SK-N-MC (cell line): ENCODE results near the gene MYBPH.

Source experiments
- DNase-seq: peaks from one replicate; pipeline ENCODE4 v3.0.0-alpha.2; 2011; ENCODE audit warnings: low read depth, low spot score
- H3K27ac ChIP-seq: fragments of 200-600 bp; sonication (generic); 2 replicates; pipeline ENCODE4 v1.5.1; 2016; ENCODE audit warnings: mixed run types
- H3K36me3 ChIP-seq: fragments of 200-600 bp; sonication (generic); 2 replicates; pipeline ENCODE4 v1.6.1; 2017; ENCODE audit warnings: antibody characterized with exemption, low read length, mixed read lengths; ENCODE audit not compliant: insufficient read depth
- H3K4me3 ChIP-seq: fragments of 200-600 bp; sonication (generic); 2 replicates; pipeline ENCODE4 v1.5.1; 2016
- H3K9ac ChIP-seq: fragments of 200-600 bp; sonication (generic); 2 replicates; pipeline ENCODE4 v1.8.0; 2017; ENCODE audit warnings: mixed run types, mixed read lengths; ENCODE audit not compliant: insufficient read length
- H3K9me3 ChIP-seq: fragments of 200-600 bp; sonication (generic); 2 replicates; pipeline ENCODE4 v1.6.1; 2017; ENCODE audit warnings: low read depth, mild to moderate bottlenecking, antibody characterized with exemption, low read length, moderate library complexity, mixed read lengths
- EZH2 ChIP-seq: fragments of 200-600 bp; sonication (generic); IDR thresholded peaks from one replicate; pipeline ENCODE4 v1.6.1; 2017; ENCODE audit warnings: antibody characterized with exemption
- FOXP2 ChIP-seq: optimal IDR thresholded peaks from 2 replicates; pipeline ENCODE3; 2011; ENCODE audit warnings: mild to moderate bottlenecking, moderate library complexity; ENCODE audit not compliant: insufficient read depth; ENCODE audit errors: extremely low read length, control extremely low read depth
- POLR2AphosphoS5 ChIP-seq: IDR thresholded peaks from 2 replicates; pipeline ENCODE4 v1.6.1; 2012; ENCODE audit warnings: mild to moderate bottlenecking, low read depth, low read length, borderline replicate concordance

MYBPH gene

DNA sequence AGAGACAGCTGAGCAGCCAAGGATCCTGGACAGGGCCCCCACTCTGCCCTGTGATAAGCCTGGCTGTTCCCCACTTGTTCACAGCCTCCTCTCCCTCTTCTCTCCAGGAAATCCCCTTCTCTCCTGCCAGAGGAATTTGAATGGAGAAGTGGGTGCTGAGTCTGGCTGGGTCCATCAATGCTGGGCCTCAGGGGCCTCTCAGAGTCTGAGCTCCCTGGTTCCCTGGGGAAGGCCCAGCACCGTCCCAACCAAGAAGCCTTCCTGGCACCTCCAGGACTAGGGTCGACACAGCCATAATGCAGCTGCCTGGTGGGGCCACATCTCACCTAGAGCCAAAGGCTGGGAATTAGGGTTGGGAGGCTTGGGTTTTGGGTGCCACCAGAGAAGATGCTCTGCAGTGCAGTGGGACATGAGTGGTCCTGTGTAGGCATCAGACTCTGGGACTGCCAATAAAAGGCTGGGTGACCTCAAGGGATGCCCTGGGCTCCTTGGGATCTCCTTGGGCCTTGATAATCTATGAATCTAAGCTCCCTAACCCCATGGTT, 2.5 kb downstream of the MYBPH start:
- no peaks in the 10 kb centered on the region for H3K36me3 ChIP-seq
- no peak overlapping the region for H3K9ac ChIP-seq
- TF ChIP-seq POLR2AphosphoS5 (no peak), FOXP2 (no peak), EZH2 (no peak)
- no peaks in the 10 kb centered on the region for H3K9me3 ChIP-seq
- H3K4me3 ChIP-seq, result no peak overlapping the region
- H3K27ac ChIP-seq, result no peak overlapping the region
- DNase-seq, result no peak

GRCh38 chr1:203172184-203173010, 3.2 kb downstream of the MYBPH start:
- Histone ChIP-seq H3K9me3 (no peaks in the 10 kb centered on the region), H3K9ac (no peak overlapping the region), H3K4me3 (no peak overlapping the region), H3K36me3 (no peaks in the 10 kb centered on the region), H3K27ac (no peak overlapping the region)
- no peak for TF ChIP-seq EZH2
- TF ChIP-seq POLR2AphosphoS5, result no peak
- TF ChIP-seq FOXP2, result no peak
- DNase-seq, result no peak

DNA sequence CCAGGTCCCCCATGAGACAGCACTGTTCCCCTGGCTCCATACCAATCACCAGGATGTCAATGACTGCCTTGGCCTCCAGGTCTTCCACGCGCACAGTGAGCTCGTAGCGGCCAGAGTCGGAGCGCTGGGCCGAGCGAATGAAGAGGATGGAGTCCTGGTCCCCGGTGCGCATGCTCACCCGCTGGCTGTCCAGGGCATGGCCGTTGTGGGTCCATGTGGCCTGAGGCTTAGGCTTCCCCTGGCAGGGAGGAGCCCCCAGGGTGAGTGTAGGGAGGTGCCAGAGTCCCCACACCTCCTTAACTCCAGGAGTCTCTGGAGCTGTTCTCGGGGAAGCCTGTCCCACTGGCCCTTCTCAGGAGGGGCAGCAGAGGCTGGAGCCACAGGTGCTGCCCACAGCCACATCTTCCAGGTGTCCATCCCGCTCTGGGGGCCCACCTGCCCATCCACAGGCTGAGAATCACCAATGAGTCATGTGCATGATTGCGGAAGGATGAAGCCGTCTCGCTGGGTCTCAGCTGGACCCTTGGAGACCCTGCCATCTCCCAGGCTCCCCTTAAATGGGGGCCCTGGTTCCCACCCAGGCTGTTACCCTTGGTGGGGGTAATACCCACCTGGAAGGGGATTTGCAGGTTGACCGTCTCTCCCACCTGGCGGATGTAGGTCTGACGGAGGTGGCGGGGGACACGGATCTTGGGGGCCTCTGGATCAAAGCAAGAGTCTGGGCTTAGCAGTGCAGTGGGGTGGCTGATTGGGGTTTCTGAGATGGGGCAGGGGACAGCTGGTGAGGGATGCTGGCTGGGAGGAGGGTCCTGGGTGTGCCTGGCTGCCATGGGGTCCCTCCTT, 4.1 kb downstream of the MYBPH start:
- H3K9ac ChIP-seq, result no peak overlapping the region
- no peak overlapping the region for H3K27ac ChIP-seq
- no peak for DNase-seq
- no peak overlapping the region for H3K4me3 ChIP-seq
- no peaks in the 10 kb centered on the region for H3K9me3 ChIP-seq
- no peaks in the 10 kb centered on the region for H3K36me3 ChIP-seq
- TF ChIP-seq POLR2AphosphoS5 (no peak), EZH2 (no peak), FOXP2 (no peak)

DNA sequence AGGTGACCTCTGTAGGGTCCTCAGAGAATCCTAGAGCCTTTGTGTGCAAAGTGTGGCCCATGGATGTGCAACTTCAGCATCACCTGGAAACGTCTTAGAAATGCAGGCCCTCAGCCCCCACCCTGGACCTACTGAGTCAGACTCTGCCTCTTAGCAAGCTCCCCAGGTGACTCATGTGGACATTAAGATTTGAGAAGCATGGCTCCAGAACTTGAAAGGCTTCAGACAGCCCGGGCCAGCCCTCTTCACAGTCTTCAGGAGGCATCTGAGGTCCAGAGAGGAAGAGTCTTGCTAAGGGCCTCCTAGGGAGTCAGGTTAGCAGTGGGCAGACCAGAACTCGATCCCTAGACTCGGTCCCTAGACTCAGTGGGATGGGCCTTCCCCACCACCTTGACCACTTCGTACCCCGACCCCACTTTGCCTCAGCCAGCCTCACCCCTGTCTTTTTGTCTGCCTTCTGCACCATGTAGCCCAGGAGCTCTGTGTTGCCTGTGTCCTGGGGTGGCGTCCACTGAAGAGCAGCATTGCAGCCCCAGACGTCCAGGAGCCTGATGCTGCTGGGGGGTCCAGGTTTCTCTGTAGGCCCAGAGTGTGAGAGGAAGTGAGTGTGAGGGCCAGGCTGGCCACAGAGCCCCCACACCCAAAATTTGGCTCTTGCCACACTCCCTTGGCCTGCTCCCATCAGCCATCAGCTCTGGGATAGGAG, 4.8 kb downstream of the MYBPH start:
- no peak overlapping the region for H3K4me3 ChIP-seq
- H3K27ac ChIP-seq, result no peak overlapping the region
- DNase-seq, result no peak
- no peaks in the 10 kb centered on the region for H3K9me3 ChIP-seq
- TF ChIP-seq POLR2AphosphoS5 (no peak), FOXP2 (no peak), EZH2 (no peak)
- H3K9ac ChIP-seq, result no peak overlapping the region
- no peaks in the 10 kb centered on the region for H3K36me3 ChIP-seq

- TF ChIP-seq EZH2 (no peak), FOXP2 (no peak), POLR2AphosphoS5 (no peak)
- Histone ChIP-seq H3K36me3 (no peaks in the 10 kb centered on the region), H3K9ac (no peak overlapping the region), H3K27ac (no peak overlapping the region), H3K9me3 (no peaks in the 10 kb centered on the region), H3K4me3 (no peak overlapping the region)
- DNase-seq, result no peak
These were observed 5.7 kb downstream of the MYBPH start for GRCh38 chr1:203169770-203170520.

DNA sequence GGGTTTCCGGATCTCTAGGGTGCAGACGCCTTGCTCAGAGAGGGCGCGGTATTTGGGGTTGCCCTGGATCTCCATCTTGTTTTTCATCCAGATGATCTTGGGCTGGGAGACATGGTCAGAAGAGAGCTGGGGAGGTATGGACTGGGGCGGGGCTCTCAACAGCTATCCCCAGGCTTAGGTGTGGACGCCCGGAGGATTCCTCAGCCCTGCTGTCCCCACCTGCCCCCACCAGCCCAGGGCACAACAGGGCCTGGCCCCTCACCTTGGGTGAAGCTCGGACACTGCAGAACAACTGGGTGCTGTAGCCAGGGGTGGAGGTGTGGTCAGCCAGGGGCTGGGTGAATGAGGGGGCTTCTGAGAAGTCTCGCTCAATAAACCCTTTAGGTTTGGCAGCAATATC, 6.6 kb downstream of the MYBPH start:
- no peak overlapping the region for H3K9ac ChIP-seq
- H3K36me3 ChIP-seq, result no peaks in the 10 kb centered on the region
- DNase-seq, result no peak
- no peak overlapping the region for H3K4me3 ChIP-seq
- TF ChIP-seq POLR2AphosphoS5 (no peak), EZH2 (no peak), FOXP2 (no peak)
- no peaks in the 10 kb centered on the region for H3K9me3 ChIP-seq
- no peak overlapping the region for H3K27ac ChIP-seq

DNA sequence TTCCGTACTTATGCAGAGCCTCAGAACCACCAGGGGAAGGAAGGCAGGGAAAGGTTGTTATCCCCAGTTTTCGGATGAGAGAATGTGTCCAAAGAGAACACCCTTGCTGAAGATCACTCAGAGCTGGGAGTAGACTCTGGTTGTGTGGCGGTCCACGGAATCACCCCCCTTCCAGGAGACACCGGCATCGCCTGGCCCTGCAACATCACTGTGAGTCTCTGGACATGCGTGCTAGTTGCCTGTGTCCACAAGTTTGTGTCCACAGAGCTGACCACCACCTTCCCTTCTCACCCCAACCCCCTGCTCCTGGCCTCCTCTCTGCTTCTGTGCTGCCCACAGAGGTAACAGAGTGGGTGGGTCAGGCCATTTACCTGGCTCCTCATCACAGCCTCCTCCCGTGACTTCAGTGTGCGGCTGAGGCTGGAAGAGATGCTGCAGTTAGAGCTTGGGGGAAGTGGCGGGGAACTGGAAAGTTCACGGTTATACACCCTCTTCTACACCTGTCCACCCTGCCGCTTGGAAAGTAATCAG, 7.3 kb downstream of the MYBPH start:
- Histone ChIP-seq H3K27ac (no peak overlapping the region), H3K9me3 (no peaks in the 10 kb centered on the region), H3K4me3 (no peak overlapping the region), H3K36me3 (no peaks in the 10 kb centered on the region), H3K9ac (no peak overlapping the region)
- no peak for TF ChIP-seq FOXP2
- no peak for TF ChIP-seq POLR2AphosphoS5
- TF ChIP-seq EZH2, result no peak
- no peak for DNase-seq
